ENCODE results near the gene HLA-DMB.

Gene HLA-DMB

DNA sequence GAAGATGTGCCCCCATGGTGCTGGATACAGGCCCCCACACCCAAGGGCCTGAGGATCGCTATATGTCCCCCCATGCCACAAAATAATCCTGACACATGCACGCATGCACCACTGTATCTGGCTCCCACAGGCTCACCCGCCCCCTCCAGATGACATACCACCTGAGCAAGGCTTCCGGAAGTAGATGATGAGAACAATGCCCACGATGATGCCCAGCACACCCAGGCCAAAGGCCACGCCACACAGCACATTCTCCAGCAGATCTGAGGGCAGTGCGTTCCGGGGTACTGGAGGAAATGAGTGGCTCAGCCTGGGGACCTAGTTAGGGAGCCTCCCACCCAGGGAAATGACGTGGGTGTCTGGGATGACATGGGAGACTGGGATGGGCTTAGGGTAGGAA lies 8.3 kb upstream of the HLA-DMB start:
- no peak for DNase-seq

DNA sequence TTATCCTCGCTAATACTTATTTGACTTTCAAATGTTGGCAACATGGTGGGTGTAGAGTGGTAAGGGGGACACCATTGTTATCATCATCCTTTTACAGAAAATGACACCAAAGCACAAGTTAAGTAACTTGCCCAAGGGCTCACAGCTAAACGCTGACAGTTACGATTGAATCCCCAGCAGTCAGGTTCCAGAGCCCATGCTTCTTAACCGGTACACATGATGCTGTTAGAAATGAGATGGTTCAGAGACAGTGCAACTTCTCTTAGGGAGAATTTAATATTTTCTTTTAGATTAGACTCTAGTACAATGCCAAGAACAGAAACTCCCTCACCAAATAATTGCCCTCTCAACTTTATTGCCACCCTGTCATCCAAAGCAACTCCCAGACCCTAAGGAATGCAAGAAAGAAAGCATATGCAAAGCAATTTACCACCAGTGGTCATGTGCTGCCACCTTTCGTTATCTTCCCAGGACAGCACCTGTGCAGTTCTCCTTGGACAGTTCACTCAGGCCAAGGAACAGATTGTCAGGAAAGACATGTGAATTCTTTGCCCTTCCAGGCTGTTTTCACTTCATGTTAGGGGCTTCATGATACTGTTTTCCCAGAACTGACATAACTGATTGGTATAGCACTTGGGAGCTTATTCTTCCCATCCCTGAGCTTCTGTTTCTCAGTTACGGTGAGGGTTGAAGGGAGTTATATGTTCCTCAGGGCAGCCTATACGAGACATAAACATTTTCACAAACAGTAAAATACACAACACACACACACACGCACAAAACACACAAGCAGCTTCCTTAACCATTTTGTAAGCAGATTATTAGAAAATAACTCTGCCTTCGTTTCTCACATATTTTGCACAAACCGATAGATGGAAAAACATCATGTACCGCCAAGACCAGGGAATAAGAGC lies 7.0 kb upstream of the HLA-DMB start:
- DNase-seq, result peak; percentile 38 to 53

DNA sequence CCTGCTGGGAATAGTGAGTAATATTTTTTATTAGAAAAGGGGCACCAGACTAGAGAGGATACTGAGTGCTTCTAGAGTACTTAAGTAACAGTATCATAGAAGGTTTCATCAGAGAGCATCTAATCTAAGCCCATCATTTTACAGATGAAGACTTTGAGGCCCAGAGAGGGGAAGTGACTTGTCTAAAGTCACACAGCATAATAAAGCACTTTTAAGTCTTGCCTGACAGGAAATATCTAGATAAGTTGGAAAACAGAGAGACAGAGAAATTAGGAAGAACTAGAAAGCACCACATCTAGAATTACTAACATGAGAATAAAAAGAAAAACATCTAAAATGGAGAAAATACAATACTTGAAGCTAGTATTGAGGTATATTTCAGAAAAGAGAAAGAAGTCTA lies 6.1 kb upstream of the HLA-DMB start:
- DNase-seq, result no peak

DNA sequence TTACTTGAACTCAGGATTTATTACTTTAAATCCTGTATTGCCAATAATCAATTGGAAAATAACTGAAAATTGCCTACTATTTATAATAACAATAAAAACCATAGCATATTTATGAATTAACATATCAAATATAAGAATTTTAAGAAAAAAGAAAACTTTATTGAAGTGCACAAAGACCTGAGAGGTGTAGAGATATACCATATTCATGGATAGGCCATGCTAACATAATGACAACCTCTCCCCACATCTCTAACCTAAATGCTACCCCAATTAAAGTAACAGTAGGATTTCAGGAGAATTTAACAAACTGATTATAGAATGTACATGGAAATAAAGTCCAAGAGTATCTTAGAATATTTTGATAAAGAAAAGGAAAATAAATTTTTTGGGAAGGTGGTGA lies 5.1 kb upstream of the HLA-DMB start:
- DNase-seq, result no peak

DNA sequence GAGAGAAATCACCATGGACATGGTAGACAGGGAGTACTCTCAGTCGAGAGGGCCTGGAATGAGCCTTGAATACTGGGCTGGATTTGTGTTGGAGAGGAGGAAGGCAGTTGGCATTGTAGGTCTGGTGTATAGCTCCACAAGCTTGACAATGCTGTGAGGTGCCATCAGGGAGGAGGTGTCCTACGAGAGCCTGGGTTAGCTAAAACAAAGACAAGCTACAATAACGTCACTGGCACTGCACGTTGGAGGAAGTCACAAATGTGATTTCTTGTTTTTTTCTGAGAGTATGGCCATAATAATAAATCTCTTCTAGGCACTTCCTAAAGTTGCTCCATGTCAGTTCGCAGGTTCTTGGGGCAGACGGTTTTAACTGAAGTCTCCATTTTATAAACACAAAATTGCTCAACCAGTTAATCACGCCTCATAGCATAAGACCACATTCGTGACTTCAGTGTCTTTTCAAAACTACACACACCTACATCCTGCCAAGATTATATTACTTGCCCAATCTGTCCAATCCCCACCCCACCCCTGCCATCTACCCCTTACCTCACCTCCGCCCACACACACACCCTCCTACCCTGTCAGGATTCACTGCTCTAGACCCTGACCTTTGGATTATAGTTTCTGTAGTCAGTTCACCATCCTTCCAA lies 4.4 kb upstream of the HLA-DMB start:
- DNase-seq, result peak; percentile 92

DNA sequence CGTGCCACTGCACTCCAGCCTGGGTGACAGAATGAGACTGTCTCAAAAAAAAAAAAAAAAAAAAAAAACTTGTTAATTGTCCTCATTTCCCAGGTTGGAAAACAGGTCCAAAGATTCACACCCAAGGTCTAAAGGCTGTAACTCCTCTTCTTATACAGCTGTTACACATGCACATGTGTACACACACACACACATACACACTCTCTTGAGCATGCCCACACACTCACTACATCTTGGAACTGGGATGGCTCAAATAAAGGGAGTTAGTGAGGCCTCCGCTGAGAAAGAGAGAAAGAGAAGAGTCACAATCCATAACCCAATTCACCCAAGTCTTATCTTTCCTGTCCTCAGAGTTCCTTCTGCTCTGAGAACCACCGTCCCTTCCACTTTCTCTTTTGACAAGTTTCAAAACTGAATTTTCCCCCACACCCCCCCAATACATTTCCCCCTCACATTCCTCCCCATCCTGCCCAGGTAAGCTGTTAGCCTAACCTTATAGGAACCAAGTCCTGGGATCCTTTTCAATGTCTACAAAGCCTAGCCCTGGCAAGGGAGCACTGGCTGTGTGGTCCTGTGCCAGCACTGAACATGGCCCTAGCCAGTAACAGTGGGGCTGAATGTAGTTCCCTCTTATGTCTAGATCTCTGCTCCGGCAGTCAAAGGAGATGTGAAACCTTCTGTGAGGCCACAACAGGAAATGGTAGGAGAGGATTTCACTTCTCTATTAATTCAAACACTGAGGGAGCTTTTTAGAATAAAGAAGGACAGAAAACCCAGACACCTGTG lies 3.2 kb upstream of the HLA-DMB start:
- peak; percentile 92 to 93 for DNase-seq

DNA sequence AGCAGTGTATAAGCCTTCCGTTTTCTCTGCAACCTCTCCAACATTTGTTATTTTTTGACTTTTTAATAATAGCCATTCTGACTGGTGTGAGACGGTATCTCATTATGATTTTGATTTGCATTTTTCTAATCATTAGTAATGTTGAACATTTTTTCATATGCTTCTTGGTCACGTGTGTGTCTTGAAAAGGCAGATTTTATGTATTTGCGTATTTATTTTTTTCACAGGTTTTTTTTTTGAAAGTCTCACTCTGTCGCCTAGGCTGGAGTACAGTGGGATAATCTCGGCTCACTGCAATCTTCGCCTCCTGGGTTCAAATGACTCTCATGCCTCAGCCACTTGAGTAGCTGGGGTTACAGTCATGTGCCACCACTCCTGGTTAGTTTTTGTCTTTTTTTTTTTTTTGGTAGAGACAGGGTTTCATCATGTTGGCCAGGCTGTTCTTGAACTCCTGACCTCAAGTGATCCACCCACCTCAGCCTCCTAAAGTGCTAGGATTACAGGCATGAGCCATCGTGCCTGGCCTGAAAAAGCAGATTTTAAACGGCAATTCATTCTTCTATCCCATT lies 1.8 kb upstream of the HLA-DMB start:
- peak; percentile 57 to 61 for DNase-seq

DNA sequence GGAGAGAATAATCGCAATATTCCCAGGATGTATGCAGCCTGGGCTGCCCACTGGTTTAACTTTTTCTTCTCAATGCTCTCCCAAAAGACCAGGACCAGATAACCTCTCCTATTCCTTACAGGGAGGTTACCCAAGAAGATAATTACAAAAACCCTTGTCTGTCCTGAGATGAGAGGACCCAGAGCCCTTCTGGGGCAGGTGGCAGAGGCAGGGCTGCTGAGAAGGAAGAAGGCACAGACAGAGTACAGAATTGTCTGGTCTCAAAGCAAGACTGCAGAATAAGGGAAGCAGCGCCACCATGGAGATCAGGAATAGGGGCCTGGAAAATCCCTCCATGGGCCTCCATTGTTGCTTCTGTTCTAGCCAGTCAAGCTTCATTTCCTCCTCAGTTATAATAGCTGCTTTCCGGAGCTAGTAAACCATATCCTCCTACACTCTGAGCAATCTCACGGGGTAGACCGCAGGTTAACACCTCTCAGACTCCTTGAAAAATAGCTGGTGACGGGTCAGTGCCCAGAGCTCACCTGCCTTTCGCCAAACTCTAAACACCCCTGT lies 463 bp upstream of the HLA-DMB start:
- DNase-seq, result peak; percentile 26 to 51

DNA sequence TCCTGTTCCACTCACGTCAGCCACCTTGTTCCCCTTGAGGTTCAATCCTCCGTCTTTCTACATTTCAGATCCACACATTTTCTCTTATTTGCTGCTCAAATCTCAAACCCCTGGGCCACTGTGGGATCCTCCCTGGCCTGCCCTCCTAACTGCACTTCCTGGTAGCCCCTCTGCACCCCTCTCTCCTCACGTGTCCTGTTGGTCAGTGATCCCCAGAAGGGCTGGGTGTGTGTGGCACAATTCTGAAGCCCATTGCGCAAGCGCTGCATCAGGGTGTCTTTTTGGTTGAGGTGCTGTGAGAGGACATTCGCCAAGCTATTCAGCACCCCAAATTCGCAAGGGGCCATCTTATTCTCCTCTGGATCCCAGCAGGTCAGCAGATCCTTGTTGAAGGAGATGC lies 2.3 kb downstream of the HLA-DMB start:
- DNase-seq, result peak; percentile 30 to 33

DNA sequence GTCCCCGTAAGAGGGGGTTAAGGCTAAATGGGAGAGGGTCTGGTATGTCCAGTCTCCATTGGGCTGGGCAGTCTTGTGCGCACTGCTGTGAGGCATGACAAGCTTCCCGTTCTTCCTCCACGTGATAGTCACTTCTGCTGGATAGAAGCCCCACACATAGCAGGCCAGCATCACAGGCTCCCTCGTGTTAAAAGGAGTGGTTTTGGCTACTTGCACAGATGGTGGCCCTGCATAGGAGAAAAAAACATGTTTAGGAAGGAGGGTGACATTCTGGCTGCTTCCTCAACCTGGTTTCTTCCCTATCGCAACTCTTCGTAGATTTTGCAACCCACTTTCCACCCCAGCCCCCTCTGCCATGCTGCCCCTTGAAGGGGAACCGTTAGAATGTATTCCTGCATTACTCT lies 3.6 kb downstream of the HLA-DMB start:
- DNase-seq, result peak; percentile 86 to 92

DNA sequence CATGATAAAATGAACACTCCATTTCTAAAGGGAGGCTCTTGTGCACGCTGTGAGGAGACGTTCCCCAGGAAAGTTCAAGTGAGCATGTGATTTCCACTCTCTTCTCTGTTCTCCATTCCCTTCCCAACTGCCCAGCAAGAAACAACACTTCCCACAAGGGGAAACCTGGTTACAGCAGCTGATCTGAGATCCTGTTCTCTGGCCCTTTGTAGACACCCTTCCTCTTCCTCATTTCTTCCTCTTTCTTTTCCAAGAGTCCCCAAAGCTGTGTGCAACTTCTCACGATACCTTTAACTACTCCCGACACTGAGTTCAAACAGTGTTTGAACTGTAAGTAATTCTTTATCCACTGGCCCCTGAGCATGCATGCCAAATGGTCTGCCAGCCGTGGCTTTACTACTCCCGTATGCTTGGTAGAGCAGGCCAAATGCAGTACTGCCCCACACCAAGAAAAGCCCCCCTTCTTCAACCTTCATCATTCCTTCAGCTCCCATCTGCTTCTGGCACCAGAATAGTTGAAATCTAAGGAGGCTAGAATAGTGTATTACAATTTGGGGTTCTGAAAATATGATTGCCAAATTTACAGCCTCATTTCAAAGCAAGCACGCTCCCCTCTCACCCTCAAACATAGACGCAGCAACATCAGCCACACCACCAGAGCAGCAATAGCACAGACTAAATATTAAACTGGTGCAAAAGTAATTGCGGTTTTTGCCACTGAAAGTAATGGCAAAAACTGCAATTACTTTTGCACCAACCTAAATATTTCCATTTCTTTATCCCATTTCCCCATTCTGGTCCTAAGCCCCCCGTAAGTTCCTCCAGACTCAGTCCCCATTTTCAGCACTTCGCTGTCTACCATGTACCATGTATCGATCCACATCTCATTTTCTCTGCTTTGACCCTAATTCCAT lies 4.3 kb downstream of the HLA-DMB start:
- DNase-seq, result peak; percentile 68 to 78

DNA sequence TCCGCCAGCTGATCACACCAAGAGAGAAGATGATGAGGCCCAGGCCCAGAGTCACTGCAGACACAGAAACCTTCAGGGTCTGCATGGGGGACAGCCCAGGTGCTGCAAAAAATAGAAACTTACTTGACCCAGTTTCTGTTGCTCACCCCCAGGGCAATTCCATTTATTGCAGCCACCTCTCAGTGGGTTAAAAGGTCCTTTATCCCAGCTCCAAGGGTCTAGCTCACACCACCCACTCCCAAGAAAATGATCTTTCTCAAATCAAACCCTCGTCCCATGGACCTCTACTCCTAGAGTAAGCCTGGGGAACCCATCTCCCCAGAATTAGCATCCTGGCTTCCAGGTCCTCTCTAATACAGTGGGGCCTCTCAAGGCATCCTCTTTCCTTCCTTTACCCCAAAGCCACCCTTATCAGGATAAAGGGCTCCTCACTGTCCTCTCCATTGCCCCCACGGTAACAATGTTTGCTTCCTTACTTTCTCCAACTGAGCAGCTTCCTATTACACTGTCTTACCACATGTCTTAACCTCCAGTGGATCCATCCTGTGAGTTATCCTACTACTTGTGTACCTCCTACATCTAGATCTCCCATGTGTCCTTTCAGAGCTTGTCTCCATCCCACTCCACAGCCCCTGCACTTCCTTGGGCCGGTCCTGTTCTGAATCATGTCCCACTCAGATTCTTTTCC lies 5.1 kb downstream of the HLA-DMB start:
- no peak for DNase-seq

DNA sequence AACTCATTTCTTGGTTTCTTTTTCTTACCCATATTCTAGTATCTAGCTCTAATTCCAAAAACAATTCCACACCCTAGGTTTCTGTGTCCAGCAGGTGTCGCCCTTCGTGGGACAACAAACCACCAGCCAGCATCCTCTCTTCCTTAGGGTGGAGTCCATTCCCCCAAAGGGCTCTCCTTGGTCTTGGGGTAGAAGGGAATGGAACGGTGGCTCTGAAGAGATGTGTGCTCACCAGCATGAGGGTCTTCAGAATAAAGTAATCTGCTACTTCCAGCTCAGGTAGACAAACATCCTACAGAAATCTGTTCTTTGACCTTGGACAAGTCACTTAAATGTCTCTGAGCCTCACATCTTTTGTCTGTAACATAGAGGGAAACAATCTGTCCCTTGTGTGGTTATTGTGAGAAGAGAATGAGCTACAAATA lies 7.2 kb downstream of the HLA-DMB start:
- DNase-seq, result peak; percentile 80 to 81

DNA sequence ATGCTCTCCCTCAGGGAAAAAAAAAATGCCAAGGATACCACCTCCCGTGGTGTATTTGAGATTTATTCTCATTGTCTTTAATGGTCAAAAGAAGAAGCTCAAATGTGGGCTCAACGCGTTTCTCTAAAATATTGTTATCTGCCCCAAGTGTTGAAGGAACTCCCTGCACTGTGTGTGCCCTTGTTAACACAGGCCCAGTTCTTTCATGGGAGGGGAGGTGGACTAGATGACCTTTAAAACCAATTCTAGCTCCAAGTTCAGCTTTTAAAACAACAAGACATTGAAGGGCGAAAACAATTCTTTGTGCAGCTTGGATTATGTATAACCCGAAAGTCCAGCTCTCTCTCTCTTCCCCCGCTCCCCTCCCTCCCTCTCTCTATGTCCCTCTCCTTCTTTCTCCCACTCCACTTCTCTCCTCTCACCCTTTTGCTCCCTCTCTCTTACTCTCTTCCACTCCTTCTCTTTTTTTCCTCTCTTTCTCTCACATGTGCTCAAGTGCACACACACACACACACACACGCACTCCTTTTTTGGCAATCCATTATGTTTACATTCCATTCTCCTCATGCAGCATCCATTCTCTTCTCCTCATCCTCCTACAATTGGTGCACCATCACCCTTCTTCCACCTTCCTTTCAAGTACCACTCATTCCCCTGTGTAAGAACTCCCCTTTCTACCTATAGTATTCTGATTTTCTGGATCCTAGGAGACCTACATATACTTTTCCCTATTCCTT lies 8.5 kb downstream of the HLA-DMB start:
- no peak for DNase-seq

DNA sequence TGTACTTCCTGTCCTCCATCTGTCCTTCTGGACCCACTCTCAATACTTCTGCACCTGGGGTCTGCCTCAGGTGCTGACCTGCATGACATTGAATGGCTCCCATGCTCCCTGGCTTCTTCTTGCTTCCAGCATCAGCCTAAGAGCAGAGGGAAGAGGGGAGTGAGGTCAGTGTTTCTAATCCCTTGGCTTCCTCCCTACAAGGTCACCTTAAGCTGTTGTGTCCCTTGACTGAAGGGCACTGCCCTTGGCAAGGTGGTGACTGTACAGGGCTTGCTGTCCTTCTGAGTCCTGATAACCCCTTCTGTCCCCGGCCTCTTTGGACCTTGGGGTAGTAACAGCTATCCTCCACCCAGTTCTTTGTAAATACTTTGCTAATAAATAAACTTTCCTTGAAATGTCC lies 9.6 kb downstream of the HLA-DMB start:
- DNase-seq, result no peak

DNA sequence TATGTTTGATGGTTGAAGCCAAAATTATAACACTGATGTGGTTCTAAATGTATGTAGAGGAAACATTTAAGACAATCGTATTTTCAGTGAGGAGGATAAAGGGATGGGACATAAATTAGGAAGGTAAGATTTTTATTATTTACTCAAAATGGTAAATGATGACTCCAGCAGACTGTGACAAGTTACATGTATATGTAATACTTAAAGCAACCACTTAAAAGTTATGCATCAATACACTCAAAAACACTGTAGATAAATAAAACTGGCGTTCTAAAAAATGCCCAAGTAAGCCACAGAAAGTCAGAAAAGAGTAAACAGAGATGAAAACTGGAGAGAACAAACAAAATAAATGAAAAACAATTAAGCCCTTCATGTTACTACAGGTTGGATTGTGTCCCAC lies 18.7 kb downstream of the HLA-DMB start:
- DNase-seq, result no peak

DNA sequence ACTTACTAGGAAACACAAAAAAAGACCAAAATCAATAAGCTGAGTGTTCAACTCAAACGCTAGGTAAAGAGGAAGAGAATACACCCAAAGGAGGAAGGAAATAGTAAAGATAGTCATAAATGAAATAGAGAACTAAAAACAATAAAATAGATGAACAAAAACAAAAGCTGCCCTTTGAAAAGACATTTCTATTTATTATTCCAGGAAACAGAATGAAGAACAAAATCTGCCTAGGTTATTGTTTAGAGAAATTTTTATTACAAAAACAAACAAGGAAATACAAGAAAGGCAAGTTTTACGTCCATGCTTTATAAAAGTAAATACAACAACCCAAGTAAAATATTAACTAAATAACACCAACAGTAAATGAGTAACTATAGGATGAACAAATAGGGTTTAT lies 20.1 kb downstream of the HLA-DMB start:
- peak in 1 of 2 donors; percentile 54 for DNase-seq

DNA sequence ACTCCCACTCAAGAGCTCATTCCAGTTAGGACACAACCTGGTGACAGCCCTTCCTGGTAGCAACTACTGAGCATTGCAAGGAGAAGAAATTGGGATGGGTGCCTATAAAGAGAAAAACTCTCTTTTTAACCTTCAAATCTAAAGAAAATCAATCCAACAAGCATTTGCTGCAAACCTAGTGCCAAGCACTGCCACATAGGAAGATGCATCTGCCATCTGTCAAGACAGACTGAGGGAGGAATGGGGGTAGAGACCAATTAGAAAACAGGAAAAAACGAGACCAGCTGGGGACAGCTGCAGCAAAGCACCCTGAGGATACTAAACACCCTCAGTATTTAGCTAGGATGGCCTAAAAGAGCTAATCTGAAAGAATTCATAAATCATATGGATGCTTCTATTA lies 27.9 kb downstream of the HLA-DMB start:
- no peak for DNase-seq

DNA sequence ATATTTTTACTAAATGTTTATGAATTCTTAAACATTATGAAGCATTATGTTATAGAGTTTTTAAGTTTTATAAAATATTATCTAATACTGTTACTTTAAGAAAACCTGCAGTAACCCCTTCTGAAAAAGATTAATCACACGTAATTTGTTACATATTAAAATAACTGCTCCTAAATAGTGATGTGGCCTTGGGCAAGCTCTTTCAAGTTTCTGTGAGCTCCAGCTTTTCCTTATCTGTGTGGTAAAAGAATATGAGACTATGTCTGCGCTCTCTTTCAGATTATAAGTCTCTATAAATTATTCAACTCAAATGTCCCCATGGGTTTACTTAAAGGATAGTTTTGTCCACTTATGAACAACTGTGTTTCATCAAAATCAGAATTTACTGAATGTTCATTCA lies 31.9 kb downstream of the HLA-DMB start:
- no peak for DNase-seq

DNA sequence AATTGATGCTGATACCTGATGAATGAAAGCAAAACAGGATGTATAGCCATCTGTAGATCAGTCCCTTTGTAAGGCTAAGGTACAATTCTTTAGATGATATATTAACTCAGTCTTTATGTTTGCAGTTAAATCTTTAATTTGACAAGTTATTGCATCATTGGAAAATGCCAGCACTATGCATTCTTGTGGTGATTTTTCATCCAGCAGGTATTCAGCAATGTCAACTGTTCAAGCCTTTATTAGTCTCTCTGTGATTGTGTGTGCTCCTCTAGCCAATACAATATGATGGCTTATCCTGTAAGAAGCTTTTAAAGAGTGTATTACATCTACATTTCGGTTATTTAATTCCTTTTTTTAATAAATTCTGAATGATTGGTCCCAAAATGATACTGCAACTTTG lies 34.3 kb downstream of the HLA-DMB start:
- DNase-seq, result no peak

Data from inflammatory macrophage (primary cell).